Measurements from ENCODE around the gene ZNF100. TPM values are rescaled to one million over a fixed set of nuclear protein-coding genes. Genes with fewer than 3 reads are reported as not detected.

ZNF100 gene
- total RNA-seq, 2 experiments from 2014 or later = 19.1 to 38.5 TPM

DNA sequence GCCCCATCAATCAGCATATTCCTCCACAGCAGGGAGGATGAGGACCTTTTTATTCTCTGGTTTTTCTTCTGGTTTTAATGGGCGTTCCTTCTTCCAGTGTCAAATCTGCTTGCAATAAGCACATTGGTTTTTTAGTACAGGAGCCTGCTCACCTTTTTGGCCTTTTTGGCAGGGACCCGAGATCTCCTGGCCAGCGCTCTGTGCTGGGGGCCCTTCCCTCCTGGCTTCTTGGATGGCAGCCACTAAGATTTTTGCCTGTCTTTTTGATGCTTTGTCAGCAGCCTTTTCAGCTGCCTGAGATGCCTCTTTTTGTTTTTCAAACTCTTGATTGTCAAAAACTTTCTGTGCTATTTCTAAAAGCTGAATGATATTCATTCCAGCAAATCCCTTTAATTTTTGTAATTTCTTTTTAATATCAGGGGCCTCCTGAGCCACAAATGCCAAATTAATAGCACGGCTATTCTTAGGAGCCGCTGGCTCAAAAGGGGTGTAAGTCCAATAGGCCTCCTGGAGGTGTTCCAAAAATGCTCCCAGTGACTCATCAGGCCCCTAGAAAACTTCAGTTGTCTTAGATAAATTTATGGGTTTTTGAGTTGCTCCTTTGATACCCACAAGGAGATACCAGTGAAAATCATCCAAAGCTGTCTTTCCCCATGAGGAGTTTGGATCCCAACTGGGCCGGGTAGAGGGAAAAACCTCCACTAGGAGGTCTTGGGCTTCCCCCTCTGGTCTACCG is 73.0 kb downstream of the ZNF100 start:
- intact Hi-C loops (cut with micrococcal nuclease; ENCODE audit: unreplicated experiment) = no loop called here
- H3K9me3 ChIP-seq (ENCODE audit: low read length) = no peaks in the 10 kb centered on the region
- ChIA-PET CTCF (ENCODE audit: unreplicated experiment) (no interaction called here), POLR2A (interaction anchor here (0.7 to 0.9 kb wide), 2 partner anchors 17 to 281 kb away, joined by 4 read pairs; no protein-coding TSS in a partner anchor)
- no peaks in the 10 kb centered on the region for H3K79me2 ChIP-seq (ENCODE audit: insufficient read depth, low read depth, low read length)
- no peak overlapping the region for H3K4me2 ChIP-seq (ENCODE audit: low read length)
- no peak for DNase-seq (ENCODE audit: low spot score)
- H4K20me1 ChIP-seq (ENCODE audit: insufficient read depth, low read length) = no peaks in the 10 kb centered on the region
- TF ChIP-seq, protein P1, sequence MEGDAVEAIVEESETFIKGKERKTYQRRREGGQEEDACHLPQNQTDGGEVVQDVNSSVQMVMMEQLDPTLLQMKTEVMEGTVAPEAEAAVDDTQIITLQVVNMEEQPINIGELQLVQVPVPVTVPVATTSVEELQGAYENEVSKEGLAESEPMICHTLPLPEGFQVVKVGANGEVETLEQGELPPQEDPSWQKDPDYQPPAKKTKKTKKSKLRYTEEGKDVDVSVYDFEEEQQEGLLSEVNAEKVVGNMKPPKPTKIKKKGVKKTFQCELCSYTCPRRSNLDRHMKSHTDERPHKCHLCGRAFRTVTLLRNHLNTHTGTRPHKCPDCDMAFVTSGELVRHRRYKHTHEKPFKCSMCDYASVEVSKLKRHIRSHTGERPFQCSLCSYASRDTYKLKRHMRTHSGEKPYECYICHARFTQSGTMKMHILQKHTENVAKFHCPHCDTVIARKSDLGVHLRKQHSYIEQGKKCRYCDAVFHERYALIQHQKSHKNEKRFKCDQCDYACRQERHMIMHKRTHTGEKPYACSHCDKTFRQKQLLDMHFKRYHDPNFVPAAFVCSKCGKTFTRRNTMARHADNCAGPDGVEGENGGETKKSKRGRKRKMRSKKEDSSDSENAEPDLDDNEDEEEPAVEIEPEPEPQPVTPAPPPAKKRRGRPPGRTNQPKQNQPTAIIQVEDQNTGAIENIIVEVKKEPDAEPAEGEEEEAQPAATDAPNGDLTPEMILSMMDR (conservative IDR thresholded peaks at IDR 0.05; ENCODE audit: low read length) = no peak
- TF ChIP-seq EZH2phosphoT487 (IDR thresholded peaks at IDR 0.05; ENCODE audit: borderline replicate concordance, low read depth, low read length) = no peak
- no TSS peak for BruUV-seq (replicated peaks)
- H3K36me3 ChIP-seq (ENCODE audit: insufficient read depth, low read length) = no peaks in the 10 kb centered on the region
- H3K9me2 ChIP-seq (ENCODE audit: insufficient read depth, low read length) = no peaks in the 10 kb centered on the region
- H3K27ac ChIP-seq (ENCODE audit: low read depth, low read length, poor library complexity, severe bottlenecking) = no peak overlapping the region
- H3K4me3 ChIP-seq (ENCODE audit: low read depth, low read length, poor library complexity, severe bottlenecking) = no peak overlapping the region
- H2AFZ ChIP-seq (ENCODE audit: low read length) = no peak overlapping the region
- H3K4me1 ChIP-seq (ENCODE audit: insufficient read depth, low read length, poor library complexity, severe bottlenecking) = no peaks in the 10 kb centered on the region

DNA sequence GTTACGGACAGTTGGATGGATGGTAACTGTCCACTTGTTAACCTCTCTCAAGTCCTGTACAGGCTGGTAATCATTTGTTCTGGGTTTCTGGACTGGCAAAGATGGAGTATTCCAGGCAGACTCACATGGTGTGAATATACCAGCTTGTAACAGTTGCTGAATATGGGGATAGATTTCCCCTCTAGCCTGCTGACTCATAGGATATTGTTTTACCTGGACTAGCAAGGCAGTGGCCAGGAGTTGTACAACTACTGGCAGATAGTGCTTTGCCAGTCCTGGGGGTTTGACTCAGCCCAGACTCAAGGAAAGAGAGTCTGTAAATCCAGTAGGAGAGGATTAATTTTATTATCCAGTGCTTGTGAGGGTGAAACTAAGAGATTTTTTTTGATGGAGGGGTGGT is 74.0 kb downstream of the ZNF100 start:
- Histone ChIP-seq H2AFZ (ENCODE audit: low read length) (no peak overlapping the region), H3K36me3 (ENCODE audit: insufficient read depth, low read length) (no peaks in the 10 kb centered on the region), H3K9me2 (ENCODE audit: insufficient read depth, low read length) (no peaks in the 10 kb centered on the region), H3K79me2 (ENCODE audit: insufficient read depth, low read depth, low read length) (no peaks in the 10 kb centered on the region), H3K9me3 (ENCODE audit: low read length) (no peaks in the 10 kb centered on the region), H4K20me1 (ENCODE audit: insufficient read depth, low read length) (no peaks in the 10 kb centered on the region), H3K4me1 (ENCODE audit: insufficient read depth, low read length, poor library complexity, severe bottlenecking) (no peaks in the 10 kb centered on the region), H3K4me2 (ENCODE audit: low read length) (no peak overlapping the region), H3K27ac (ENCODE audit: low read depth, low read length, poor library complexity, severe bottlenecking) (no peak overlapping the region), H3K4me3 (ENCODE audit: low read depth, low read length, poor library complexity, severe bottlenecking) (no peak overlapping the region)
- POLR2A ChIA-PET = interaction anchor here (0.6 to 0.9 kb wide), 3 partner anchors 18 to 723 kb away, joined by 3 to 4 read pairs (median 4); no protein-coding TSS in a partner anchor
- DNase-seq (ENCODE audit: low spot score) = no peak
- no peak for TF ChIP-seq EZH2phosphoT487 (IDR thresholded peaks at IDR 0.05; ENCODE audit: borderline replicate concordance, low read depth, low read length)
- TF ChIP-seq, protein P1 (conservative IDR thresholded peaks at IDR 0.05; ENCODE audit: low read length) = no peak
- intact Hi-C loops (cut with micrococcal nuclease; ENCODE audit: unreplicated experiment) = no loop called here
- CTCF ChIA-PET (ENCODE audit: unreplicated experiment) = no interaction called here
- no TSS peak for BruUV-seq (replicated peaks)

DNA sequence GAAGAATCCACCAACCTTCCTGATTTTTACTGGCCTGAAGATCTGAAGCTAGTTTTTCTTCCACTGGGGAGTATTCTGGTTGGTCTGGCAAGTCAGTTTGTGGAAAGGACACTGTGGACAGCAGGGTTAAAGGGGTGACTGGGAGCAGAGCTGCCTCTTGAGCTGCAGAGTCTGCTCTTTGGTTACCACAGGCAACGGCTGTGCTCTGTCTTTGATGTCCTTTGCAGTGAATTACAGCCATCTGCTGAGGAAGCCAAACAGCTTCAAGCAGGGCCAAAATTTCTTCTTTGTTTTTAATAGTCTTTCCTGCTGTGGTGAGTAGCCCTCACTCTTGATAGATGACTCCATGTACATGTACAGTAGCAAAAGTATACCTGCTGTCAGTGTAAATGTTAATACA is 75.7 kb downstream of the ZNF100 start:
- no peak overlapping the region for H3K4me2 ChIP-seq (ENCODE audit: low read length)
- intact Hi-C loops (cut with micrococcal nuclease; ENCODE audit: unreplicated experiment) = no loop called here
- ChIA-PET CTCF (ENCODE audit: unreplicated experiment) (no interaction called here), POLR2A (no interaction called here)
- H3K9me2 ChIP-seq (ENCODE audit: insufficient read depth, low read length) = no peaks in the 10 kb centered on the region
- H3K36me3 ChIP-seq (ENCODE audit: insufficient read depth, low read length) = no peaks in the 10 kb centered on the region
- H3K27ac ChIP-seq (ENCODE audit: low read depth, low read length, poor library complexity, severe bottlenecking) = no peak overlapping the region
- H4K20me1 ChIP-seq (ENCODE audit: insufficient read depth, low read length) = no peaks in the 10 kb centered on the region
- no peaks in the 10 kb centered on the region for H3K79me2 ChIP-seq (ENCODE audit: insufficient read depth, low read depth, low read length)
- BruUV-seq (replicated peaks) = no TSS peak
- no peaks in the 10 kb centered on the region for H3K4me1 ChIP-seq (ENCODE audit: insufficient read depth, low read length, poor library complexity, severe bottlenecking)
- no peaks in the 10 kb centered on the region for H3K9me3 ChIP-seq (ENCODE audit: low read length)
- no peak for DNase-seq (ENCODE audit: low spot score)
- TF ChIP-seq EZH2phosphoT487 (IDR thresholded peaks at IDR 0.05; ENCODE audit: borderline replicate concordance, low read depth, low read length) = no peak
- TF ChIP-seq, protein P1 (conservative IDR thresholded peaks at IDR 0.05; ENCODE audit: low read length) = no peak
- no peak overlapping the region for H3K4me3 ChIP-seq (ENCODE audit: low read depth, low read length, poor library complexity, severe bottlenecking)
- H2AFZ ChIP-seq (ENCODE audit: low read length) = no peak overlapping the region

Data from OCI-LY7 (cell line).